GM12878 (cell line): ENCODE data around the gene LSP1. TPM values are rescaled to one million over a fixed set of nuclear protein-coding genes. Genes with fewer than 3 reads are reported as not detected.

ENCODE experiments used
- ATF7 ChIP-seq: fragments of 450-650 bp; IDR thresholded peaks from 2 replicates; pipeline ENCODE4 v1.6.1; 2016; ENCODE audit warnings: low read depth, mild to moderate bottlenecking
- BCLAF1 ChIP-seq: fragments of 450-650 bp; IDR thresholded peaks from 2 replicates; pipeline ENCODE4 v1.6.1; 2017; ENCODE audit warnings: antibody characterized with exemption, mild to moderate bottlenecking, moderate library complexity
- CBFB ChIP-seq: IDR thresholded peaks from 2 replicates; pipeline ENCODE4 v1.6.1; 2016; ENCODE audit warnings: antibody characterized with exemption, low read depth
- CEBPB ChIP-seq, 2 experiments: fragments of 150-350 bp in 1 of 2; IDR thresholded peaks; 2 replicates each; pipeline ENCODE4 v1.6.1; 2012 to 2014; ENCODE audit warnings: low read depth in 2 of 2, low read length in 2 of 2, borderline replicate concordance in 1 of 2, inconsistent platforms in 1 of 2
- HCFC1 ChIP-seq: fragments of 150-350 bp; IDR thresholded peaks from 2 replicates; pipeline ENCODE4 v1.6.1; 2014; ENCODE audit warnings: low read length
- MXI1 ChIP-seq: fragments of 150-350 bp; IDR thresholded peaks from 2 replicates; pipeline ENCODE4 v1.6.1; 2011; ENCODE audit warnings: low read depth, mild to moderate bottlenecking, inconsistent platforms, low read length, improper control_type of control experiment
- MYB ChIP-seq: fragments of 150-350 bp; IDR thresholded peaks from 2 replicates; pipeline ENCODE4 v1.6.1; 2014; ENCODE audit warnings: mild to moderate bottlenecking, low read depth, low read length, borderline replicate concordance
- NFIC ChIP-seq: IDR thresholded peaks from 2 replicates; pipeline ENCODE4 v1.6.1; 2012; ENCODE audit warnings: low read depth, mild to moderate bottlenecking, inconsistent platforms, low read length, moderate library complexity
- NR2F1 ChIP-seq: fragments of 450-650 bp; conservative IDR thresholded peaks from 2 replicates; pipeline ENCODE4 v1.6.1; 2017; ENCODE audit warnings: mild to moderate bottlenecking
- NRF1 ChIP-seq: conservative IDR thresholded peaks from 2 replicates; pipeline ENCODE4 v1.6.1; 2011; ENCODE audit warnings: mild to moderate bottlenecking, low read depth, low read length, improper control_type of control experiment
- RELA ChIP-seq: fragments of 450-650 bp; IDR thresholded peaks from 2 replicates; pipeline ENCODE4 v1.8.0; 2014; ENCODE audit warnings: borderline replicate concordance; ENCODE audit not compliant: partially characterized antibody
- SP1 ChIP-seq: IDR thresholded peaks from one replicate; pipeline ENCODE4 v1.6.1; 2011; ENCODE audit warnings: low read depth, low read length
- SREBF2 ChIP-seq: IDR thresholded peaks from 2 replicates; pipeline ENCODE4 v1.6.1; 2012; ENCODE audit warnings: mild to moderate bottlenecking, low read length
- USF1 ChIP-seq: IDR thresholded peaks from 2 replicates; pipeline ENCODE4 v1.6.1; 2011; ENCODE audit warnings: borderline replicate concordance, low read depth, mild to moderate bottlenecking, moderate library complexity, mixed read lengths, low read length; ENCODE audit not compliant: insufficient read depth; ENCODE audit errors: extremely low read length
- USF2 ChIP-seq: IDR thresholded peaks from 2 replicates; pipeline ENCODE4 v1.6.1; 2011; ENCODE audit warnings: low read depth, low read length, improper control_type of control experiment, borderline replicate concordance
- ZBTB11 ChIP-seq: fragments of 450-650 bp; formaldehyde crosslinking; IDR thresholded peaks from 2 replicates; pipeline ENCODE4 v1.5.0; 2022; ENCODE audit warnings: mild to moderate bottlenecking, missing genetic modification characterization
- ZBTB40 ChIP-seq: fragments of 450-650 bp; IDR thresholded peaks from 2 replicates; pipeline ENCODE4 v1.6.1; 2016; ENCODE audit warnings: mild to moderate bottlenecking, moderate library complexity, borderline replicate concordance
- polyA plus RNA-seq, 11 experiments: library from polyadenylated mRNA; depleted of rRNA in 4 of 11; unstranded in 6 of 11; stranded (reverse) in 5 of 11; fragments of >200 nt; fragmentation: Nextera tagmentation in 4 of 11; fragmentation: Illumina TruSeq in 1 of 11; extraction: Ambion mirVana in 4 of 11; extraction: Trizol in 1 of 11; gene quantifications; 1 replicate in 1 of 11; 2 replicates in 10 of 11; pipeline versions ENCODE4 v1.2.1 to v1.2.3, GENCODE V29; 2011 to 2016; ENCODE audit warnings: inconsistent platforms in 2 of 11, missing spikeins in 2 of 11, low read depth in 1 of 11
- total RNA-seq, 4 experiments: library from RNA; depleted of rRNA in 3 of 4; stranded (reverse); fragments of >200 nt in 3 of 4; fragmentation: Illumina TruSeq in 1 of 4; extraction: Trizol in 1 of 4; gene quantifications; 2 replicates each; pipeline versions ENCODE4 v1.2.1 to v1.2.3, GENCODE V29; 2013 to 2021

The LSP1 gene
- total and polyA plus RNA-seq, 10 of the 15 experiments (the other 5 are each of a cell fraction or from before 2014, with no cell fraction given) = 19.2 to 488 (median 369) TPM

- TF ChIP-seq BCLAF1 (no peak), ZBTB40 (no peak), MYB (peak; percentile 74), MXI1 (peak; percentile 73), CBFB (peak; percentile 96), SREBF2 (no peak), NR2F1 (peak; percentile 84), NRF1 (no peak), HCFC1 (no peak; the same call in 1 of the 2 replicates), NFIC (no peak), ATF7 (peak; percentile 92), CEBPB (IDR thresholded peaks at IDR 0.05; ENCODE audit: borderline replicate concordance in 1 of 2, low read depth in 2 of 2, low read length in 2 of 2) (peak in 1 of 2 experiments; percentile 3; a peak in 1 of 4 replicates), SP1 (peak; percentile 92), USF1 (no peak), ZBTB11 (CRISPR knock-in tag) (no peak), USF2 (no peak), RELA (peak; percentile 85)
Measured at GRCh38 chr11:1852877-1853276, at the start of gene LSP1 (continued).
